GM10248 (cell line): Measurements from ENCODE around the gene ARHGAP27.

Experiments
- CTCF ChIA-PET: fragments of 300-600 bp; sonication (Branson Sonifier 250); formaldehyde crosslinking; extraction: SDS; loops from one replicate; lab custom pipeline; 2021; ENCODE audit warnings: antibody characterized with exemption; lab: Yijun Ruan, JAX
- POLR2A ChIA-PET: fragments of 350-650 bp; sonication (Branson Sonifier 250); formaldehyde crosslinking; extraction: SDS; loops from one replicate; lab custom pipeline; 2020; ENCODE audit warnings: antibody characterized with exemption; lab: Yijun Ruan, JAX
- DNase-seq: peaks from one replicate; pipeline ENCODE4 v3.0.0; 2012; ENCODE audit errors: extremely low spot score
- CTCF ChIP-seq: IDR thresholded peaks from 2 replicates; pipeline ENCODE4 v1.5.1; 2012; ENCODE audit warnings: mild to moderate bottlenecking, low read depth; ENCODE audit errors: extremely low read depth, missing control alignments, control extremely low read depth

Gene ARHGAP27

GRCh38 chr17:45371414-45372324 is 61.0 kb downstream of the ARHGAP27 start:
- ChIA-PET POLR2A (no interaction called here), CTCF (interaction anchor here (1.0 to 6.6 kb wide), 4 partner anchors 14 to 95 kb away, joined by 3 to 63 read pairs (median 18); no protein-coding TSS in a partner anchor)
- DNase-seq, result no peak
- no peak for TF ChIP-seq CTCF

- DNase-seq, result no peak
- TF ChIP-seq CTCF, result no peak
- POLR2A ChIA-PET, result no interaction called here
- CTCF ChIA-PET, result interaction anchor here (0.6 to 3.5 kb wide), 5 partner anchors 14 to 135 kb away, joined by 3 to 18 read pairs (median 5); no protein-coding TSS in a partner anchor
Measured at GRCh38 chr17:45370949-45371413, 61.7 kb downstream of the ARHGAP27 start.

DNA sequence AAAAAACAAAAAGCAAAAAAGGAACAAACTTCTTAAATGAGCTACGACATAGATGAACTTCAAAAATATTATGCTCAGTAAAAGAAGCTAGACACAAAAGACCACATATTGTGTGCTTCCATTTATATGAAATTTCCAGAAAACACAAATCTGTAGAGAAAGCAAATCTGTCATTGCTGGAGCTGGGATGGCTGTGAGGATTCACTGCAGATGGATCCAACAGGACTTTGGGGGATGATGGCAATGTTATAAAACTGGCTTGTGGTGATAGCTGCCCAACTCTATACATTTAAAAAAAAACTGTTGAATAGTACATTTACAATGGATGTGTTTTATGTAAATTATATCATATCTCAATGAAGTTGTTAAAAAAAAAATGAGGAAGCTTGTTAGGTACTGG is 63.2 kb downstream of the ARHGAP27 start:
- no peak for TF ChIP-seq CTCF
- ChIA-PET CTCF (interaction anchor here (1.0 to 3.5 kb wide), 10 partner anchors 9 to 151 kb away, joined by 3 to 18 read pairs (median 4); no protein-coding TSS in a partner anchor), POLR2A (no interaction called here)
- DNase-seq, result no peak

- ChIA-PET POLR2A (no interaction called here), CTCF (interaction anchor here (1.2 to 3.5 kb wide), 7 partner anchors 10 to 150 kb away, joined by 3 to 18 read pairs (median 4); no protein-coding TSS in a partner anchor)
- no peak for DNase-seq
- TF ChIP-seq CTCF, result no peak
Measured at GRCh38 chr17:45368651-45369050, 64.0 kb downstream of the ARHGAP27 start.

DNA sequence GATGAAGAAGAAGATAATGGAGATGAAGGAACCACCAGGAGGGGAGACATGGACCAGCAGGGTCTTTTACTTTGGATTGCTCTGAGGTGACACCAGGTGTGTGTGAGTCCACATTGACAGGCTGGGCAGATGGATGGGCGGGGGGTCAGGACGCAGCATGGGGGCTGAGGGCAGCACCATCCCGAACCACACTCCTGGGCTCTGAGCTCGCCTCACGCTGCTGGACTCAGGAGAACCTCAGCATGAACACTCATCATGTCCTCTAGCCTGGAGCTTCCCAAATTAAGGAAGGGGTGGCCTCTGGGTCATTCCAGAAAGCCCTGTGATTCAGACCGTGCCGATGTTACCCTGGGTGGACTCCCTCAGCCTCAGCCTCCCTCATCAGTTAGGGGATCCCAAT is 65.5 kb downstream of the ARHGAP27 start:
- no peak for DNase-seq
- no peak for TF ChIP-seq CTCF
- POLR2A ChIA-PET, result no interaction called here
- CTCF ChIA-PET, result interaction anchor here (1.3 to 2.4 kb wide), 3 partner anchors 18 to 73 kb away, joined by 3 to 6 read pairs (median 4); no protein-coding TSS in a partner anchor

GRCh38 chr17:45366691-45367090 is 66.0 kb downstream of the ARHGAP27 start:
- no peak for DNase-seq
- POLR2A ChIA-PET, result no interaction called here
- no peak for TF ChIP-seq CTCF
- CTCF ChIA-PET, result interaction anchor here (1.3 to 2.4 kb wide), 5 partner anchors 9 to 89 kb away, joined by 3 to 7 read pairs (median 5); no protein-coding TSS in a partner anchor
